NCI-H2227 (cell line): Measurements from ENCODE around the gene CPLANE2.
"Not testable (repeated sequence)": the region's sequence is repeated elsewhere in the genome, so short reads cannot be mapped to it uniquely, and the experiment has no call there.

Experiments
- DNase-seq: peaks from one replicate; lab custom pipeline; 2025; ENCODE audit not compliant: unreplicated experiment; lab: John Stamatoyannopoulos, UW

Gene CPLANE2, protein sequence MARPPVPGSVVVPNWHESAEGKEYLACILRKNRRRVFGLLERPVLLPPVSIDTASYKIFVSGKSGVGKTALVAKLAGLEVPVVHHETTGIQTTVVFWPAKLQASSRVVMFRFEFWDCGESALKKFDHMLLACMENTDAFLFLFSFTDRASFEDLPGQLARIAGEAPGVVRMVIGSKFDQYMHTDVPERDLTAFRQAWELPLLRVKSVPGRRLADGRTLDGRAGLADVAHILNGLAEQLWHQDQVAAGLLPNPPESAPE

DNA sequence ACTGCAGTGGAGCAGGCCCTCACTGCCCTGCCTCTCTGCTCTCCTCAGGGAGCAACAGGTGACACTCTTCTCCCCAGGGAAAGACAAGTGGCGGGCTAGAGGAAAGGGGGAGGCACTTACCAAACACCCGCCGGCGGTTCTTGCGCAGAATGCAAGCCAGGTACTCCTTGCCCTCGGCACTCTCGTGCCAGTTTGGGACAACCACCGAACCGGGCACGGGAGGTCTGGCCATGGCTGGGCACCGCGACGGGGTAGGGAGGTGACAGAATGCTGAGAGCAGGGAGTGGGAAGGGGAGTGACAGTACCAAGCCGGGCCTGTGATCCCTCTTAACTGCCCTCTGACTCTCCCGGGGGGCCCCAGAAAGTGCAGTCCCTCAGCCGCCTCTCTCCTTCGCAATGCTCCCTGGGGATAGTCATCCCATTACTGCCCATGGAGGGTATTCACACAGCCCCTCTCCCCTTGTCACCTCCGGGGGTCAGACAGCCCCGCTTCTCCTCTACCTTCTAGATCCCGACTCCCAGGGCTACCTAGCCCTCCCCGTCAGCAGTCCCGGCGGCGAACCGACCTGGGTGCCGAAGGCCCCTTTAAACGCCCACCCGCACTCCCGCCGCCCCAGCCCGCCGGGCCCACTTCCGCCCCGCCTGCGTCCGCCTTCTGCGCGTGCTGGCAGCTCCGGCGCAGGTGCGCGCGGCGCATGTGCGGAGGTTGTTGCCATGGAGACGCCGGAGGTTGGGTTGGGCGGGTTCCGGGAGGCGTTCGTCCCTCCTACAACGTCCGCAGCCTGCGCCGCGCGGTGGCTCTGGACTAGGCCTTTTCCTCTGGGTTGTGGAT, at the start of gene CPLANE2:
Gene CPLANE2, minus strand, starts transcription at position 673 of the 832 bp plus-strand sequence. Its CDS starts 441 bp downstream, at position 232.
- peak; percentile 98 for DNase-seq

DNA sequence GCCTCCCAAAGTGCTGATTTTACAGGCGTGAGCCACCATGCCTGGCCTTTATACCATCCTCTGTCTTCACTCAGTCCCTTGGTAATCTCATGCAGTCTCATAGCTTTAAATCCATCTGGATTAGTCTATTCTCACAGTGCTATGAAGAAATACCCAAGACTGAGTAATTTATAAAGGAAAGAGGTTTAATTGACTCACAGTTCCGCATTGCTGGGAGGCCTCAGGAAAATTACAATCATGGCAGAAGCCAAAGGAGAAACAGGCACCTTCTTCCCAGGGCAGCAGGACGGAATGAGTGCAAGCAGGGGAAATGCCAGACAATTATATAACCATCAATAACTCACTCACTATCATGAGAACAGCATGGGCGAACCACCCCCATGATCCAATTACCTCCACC, 49.1 kb upstream of the CPLANE2 start:
- no peak for DNase-seq

DNA sequence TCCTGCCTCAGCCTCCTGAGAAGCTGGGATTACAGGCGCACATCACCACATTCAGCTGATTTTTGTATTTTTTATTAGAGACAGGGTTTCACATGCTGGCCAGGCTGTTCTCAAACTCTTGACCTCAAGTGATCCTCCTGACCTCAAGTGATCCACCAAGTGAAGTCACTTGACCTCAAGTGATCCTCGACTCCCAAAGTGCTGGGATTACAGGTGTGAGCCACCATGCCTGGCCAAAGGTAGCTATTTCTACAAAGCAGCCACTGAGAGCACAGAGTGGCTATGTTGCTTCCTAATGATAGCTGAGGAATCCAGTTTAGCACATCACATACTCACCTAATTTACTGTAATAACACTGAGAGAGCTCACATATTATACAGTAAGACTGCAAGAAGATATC, 44.8 kb upstream of the CPLANE2 start:
- DNase-seq = no peak

DNA sequence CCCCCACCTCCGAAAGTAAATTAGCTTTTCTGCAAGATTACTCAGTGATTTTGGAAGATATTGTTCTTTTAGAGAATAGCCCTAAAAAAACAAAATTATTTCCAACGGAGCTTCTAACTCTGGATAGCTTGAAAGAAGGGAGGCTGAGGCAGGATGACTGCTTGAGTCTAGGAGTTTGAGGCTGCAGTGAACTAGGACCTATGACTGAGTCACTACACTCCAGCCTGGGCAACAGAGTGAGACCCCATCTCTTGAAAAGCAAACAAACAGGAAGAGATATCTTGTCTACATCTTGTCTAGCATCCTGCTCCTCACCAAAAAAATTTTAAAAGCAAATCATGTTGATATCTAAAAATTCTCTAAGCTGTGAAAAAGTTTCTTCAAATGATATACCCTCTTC, 42.2 kb upstream of the CPLANE2 start:
- no peak for DNase-seq

DNA sequence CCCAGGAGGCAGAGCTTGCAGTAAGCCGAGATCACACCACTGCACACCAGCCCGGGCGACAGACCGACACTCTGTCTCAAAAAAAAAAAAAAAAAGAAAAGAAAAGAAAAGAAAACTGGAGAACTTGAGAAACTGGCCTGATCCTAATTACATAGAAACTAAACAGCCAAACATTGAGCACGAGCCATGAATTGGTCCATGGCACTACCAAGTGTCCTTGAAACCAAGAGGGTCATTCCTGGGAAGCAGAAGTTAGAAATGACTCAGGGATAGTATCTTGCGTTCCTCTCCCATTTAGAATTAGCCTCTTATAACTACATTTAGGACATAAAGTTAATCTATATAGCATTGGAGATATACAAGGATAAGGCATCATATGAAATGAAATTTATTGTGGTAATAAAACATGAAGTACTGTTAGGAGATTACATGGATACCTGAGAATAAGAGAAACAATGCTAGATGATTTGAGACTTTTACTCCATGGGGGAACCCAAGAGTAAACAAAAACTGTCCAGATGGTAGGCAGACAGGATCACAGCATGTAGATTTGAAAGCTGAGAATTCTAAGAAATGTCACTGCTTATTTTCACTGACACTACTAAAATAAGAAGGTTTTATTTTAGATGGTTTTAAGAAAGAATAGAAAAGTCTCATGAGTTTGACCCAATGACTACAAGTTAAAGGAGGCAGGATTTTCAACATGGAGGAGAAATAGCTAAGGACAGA, 39.5 kb upstream of the CPLANE2 start:
- no peak for DNase-seq

DNA sequence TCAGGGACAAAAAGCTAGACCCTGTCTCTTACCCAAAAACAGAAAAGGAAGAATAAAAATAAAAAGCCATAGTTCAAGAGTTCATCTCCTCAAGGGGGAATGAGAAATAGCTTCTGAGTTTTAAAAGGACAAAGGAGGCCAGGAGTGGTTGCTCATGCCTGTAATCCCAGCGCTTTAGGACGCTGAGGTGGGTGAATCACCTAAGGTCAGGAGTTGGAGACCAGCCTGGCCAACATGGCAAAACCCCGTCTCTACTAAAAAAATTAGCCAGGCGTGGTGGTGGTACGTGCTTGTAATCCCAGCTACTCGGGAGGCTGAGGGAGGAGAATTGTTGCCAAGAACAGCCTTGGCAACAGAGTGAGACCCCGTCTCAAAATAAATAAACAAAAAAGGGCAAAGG, 38.6 kb upstream of the CPLANE2 start:
- DNase-seq = no peak

DNA sequence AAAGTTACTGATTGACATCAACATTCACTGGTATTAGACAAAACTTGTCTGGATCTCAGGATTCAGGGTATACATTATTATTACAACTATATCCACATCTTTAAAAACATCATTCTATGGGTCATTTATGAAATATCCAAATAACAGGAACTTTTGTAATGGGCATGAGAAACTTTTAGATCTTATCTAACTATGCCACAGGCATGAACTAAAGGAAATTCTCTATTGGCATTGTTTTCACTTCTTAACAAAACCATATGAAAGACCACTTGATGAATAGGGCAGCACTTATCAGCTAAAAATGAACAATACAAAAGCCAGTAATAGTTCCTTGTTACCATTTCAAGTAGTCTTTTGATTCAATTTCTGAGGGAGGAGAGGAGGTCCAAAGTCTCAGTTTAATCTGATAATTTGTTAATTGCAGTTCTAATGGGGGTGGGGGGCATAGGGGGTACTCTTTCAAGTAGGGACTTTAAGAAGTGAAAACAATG, 30.8 kb upstream of the CPLANE2 start:
- no peak for DNase-seq

DNA sequence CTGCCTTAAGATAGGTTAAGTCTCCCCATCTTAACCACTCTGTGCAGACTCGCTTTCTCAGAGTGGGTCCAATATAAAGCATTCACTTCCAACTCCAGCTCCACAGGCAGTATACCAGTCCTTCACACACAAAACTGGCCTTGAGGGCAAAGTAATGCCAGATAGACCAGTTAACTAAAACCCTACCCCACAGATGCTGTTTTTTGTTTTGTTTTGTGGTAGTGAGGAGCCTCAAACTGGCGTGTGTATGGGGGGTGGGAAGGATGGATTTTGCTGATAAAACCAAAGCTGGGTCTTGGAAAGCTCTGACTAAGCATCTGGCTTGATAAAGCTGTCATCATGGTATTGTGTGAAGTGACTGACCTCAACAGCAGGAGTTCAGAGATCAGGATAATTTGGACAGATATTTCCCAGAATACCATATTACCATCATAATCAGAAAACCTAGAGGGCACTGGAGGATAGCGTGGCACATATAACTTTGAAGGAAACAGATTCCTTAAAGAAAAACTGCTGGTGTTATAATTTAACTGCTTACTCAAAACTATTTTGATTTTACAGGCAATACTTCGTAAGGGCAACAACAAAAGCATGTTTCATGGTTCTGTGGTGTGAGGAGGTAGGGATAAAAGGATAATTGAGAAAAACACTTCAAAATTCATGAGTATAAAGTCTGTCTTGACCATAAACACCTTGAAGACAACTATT, 29.6 kb upstream of the CPLANE2 start:
- DNase-seq = no peak

DNA sequence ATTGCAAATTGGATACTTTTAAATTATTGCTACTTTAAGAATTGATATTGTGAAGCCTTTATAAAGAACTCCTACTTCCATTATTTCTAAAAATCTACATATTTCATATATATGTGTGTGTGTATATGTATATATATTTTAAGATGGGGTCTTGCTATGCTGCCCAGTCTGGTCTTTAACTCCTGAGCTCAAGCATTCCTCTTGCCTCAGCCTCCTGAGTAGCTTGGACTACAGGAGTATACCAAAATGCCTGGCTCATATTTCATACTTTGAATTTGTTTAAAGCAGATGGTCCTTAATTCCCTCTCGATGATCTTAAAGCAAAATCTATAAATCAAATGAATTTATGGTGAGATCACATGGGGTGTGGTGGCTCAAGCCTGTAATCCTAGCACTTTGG, 25.1 kb upstream of the CPLANE2 start:
- no peak for DNase-seq

DNA sequence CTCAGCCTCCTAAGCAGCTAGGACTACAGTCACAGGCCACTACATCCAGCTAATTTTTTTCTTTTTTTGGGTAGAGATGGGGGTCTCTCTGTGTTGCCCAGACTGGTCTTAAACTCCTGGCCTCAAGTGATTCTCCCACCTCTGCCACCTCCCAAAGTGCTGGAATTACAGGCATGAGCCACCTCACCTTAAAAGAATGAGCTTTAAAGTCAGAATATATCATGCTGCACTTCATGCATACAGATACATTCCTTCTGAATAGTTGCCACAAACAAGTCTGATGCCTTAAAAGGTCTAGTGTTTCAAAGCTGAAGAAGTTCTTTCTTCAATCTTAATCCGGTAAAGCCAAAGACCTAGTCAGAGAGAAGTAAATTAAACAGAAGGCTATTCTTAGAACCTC, 23.8 kb upstream of the CPLANE2 start:
- DNase-seq = no peak

DNA sequence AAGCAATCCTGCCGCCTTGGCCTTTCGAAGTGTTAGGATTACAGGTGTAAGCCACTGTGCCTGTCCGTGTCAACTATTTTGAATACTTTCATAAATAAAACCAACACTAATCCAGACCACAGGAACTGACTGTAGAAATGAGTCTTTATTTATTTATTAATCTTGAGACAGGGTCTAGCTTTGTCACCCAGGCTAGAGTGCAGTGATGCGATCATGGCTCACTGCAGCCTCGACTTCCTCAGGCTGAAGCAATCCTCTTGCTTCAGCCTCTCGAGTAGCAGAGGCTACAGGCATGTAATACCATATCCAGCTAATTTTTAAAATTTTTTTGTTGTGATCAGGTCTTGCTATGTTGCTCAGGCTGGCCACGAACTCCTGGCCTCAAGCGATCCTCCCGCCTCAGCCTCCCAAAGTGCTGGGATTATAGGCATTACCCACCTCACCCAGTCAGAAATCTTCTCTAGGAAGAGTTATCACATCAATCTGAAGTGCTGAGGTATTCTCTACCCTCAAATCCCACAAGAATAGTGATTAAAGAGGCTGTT, 21.7 kb upstream of the CPLANE2 start:
- DNase-seq = no peak

DNA sequence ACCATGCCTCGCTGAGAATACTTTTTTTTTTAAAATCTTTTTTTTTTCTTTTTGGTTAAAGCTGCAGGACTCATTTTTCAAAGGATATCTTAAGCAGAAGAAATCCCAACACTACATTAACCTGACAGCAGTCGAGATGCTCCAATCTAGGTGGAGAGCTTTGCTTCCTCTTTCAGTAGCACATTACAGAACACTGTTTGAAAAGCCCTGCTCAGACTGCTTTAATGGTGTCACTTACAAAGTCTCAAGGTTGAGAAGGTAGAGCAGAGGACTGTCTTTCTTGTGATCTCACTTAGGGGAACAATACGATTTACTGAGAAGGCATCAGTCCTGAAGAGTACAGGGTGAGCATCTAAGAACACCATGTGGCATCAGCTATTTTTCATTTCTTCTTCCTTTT, 21.0 kb upstream of the CPLANE2 start:
- DNase-seq = no peak

DNA sequence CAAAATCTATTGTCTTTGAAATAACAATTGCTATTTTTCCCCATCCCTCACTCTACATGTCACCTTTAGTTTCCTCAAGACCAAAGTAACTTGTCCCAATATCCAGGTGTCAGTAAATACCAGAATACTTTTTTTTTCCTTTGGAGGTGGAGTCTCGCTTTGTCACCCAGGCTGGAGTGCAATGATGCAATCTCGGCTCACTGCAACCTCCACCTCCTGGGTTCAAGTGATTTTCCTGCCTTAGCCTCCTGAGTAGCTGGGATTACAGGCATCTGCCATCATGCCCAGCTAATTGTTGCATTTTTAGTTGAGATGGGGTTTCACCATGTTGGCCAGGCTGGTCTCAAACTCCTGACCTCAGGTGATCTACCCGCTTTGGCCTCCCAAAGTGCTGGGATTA, 20.6 kb upstream of the CPLANE2 start:
- not testable (repeated sequence) for DNase-seq

DNA sequence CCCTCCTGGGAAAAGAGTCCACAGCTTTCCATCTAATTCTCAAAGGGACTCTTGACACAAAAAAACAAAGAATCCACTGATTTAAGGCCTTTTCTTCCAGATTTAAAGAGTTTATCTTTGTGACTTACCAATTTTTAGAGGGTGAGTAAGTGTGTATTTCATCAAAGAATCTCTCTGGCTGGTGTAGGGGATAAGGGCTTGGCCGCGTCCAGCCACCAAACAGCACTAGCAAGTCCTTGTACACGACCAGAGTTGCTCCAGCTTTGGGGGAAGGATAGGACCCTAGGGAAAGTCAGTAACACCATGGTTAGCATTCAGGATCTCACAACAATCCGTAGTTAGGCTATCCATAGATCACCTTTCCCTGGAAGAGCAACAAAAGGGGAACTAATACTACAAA, 19.5 kb upstream of the CPLANE2 start:
- DNase-seq = no peak

DNA sequence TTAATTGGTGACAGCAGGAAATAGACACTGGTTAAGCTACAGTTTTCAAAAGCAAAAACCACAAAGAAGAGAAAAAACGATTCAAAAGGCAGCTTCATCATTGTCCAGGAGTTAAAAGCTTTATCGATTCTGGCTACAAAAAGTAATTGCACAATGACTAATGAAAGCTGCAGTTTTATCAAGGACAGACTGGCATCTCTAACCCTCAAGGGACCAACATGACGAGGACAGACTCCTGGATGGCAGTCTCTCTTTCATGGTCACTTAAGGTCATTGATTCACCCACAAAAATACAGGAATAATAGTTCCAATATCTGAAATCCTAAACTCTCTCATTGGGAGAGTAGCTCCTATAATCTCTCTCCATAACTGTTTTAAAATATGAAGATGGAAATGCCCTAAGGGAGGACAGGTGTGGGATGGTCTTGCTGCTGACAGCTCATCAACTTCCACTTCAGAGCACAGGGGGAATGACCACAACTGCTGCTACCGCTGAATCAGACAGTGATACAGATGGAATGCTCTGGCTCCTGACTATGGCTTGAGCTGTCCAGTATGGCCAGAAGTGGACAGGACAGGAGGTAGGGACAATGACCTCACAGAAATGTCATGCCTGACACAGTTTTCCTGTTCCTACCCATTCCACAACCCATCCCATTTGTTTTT, 17.4 kb upstream of the CPLANE2 start:
- DNase-seq = no peak

DNA sequence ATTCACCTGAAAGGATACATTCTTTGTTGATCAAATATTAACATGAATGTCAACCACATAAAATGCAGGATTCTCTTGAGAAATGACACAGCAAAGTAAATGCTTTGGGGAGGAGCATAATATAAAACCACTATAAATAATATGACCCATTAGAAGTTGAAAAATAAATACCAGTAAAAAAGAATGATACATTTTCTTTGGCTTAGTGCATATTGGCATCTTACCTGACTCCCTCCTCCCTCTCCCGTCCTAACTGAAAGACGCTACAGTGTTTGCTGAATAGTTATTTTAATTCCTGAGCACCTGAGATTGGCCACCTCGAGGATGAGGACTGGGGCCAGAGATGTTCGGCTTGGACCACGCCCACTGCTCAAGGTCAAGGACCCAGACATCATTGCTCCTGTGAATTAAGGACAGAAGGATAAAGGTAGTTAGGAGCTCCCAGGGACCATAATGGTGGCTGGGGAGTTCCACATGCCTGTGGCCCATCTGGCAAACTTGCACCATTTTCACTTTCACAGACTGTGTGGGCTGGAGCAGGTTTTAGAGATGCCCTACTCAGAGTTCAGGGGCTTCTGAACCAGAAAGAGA, 16.4 kb upstream of the CPLANE2 start:
- no peak for DNase-seq

DNA sequence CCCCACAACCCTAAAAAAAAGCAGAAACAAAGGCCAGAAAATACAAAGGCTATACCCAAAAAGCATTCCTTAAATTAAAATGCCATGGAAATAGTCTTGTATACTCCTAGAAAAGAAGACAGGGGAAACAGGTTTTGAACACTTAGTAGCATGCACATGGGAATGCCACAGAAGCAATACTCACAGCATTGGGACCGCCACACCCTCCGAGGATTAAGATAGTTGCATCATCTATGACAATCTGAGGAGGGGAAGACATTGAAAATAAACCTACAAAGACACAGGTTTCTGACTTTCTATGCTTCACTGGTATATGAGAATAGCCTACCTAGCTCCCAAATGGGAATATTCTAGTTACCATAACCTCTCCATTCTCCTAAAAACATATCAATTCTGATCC, 15.9 kb upstream of the CPLANE2 start:
- no peak for DNase-seq

DNA sequence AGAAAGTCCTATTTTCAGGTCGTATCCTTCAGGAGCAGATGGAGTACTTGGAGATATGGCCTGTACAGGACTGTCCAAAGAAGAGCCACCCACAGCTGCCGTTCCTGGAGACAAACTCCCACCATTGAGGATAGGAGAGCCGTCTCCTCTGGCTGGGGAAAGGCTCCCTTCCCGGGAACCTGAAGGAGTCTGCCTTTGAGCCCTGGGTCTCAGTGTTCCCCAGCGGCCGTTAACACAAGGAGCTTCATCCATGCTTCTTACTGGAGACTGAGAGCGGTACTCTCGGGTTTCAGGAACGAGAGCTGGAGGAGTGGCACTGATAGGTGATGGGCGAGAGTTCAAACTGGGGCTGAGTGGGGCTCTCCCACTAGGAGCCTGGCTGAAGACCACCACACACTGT, 14.4 kb upstream of the CPLANE2 start:
- no peak for DNase-seq

DNA sequence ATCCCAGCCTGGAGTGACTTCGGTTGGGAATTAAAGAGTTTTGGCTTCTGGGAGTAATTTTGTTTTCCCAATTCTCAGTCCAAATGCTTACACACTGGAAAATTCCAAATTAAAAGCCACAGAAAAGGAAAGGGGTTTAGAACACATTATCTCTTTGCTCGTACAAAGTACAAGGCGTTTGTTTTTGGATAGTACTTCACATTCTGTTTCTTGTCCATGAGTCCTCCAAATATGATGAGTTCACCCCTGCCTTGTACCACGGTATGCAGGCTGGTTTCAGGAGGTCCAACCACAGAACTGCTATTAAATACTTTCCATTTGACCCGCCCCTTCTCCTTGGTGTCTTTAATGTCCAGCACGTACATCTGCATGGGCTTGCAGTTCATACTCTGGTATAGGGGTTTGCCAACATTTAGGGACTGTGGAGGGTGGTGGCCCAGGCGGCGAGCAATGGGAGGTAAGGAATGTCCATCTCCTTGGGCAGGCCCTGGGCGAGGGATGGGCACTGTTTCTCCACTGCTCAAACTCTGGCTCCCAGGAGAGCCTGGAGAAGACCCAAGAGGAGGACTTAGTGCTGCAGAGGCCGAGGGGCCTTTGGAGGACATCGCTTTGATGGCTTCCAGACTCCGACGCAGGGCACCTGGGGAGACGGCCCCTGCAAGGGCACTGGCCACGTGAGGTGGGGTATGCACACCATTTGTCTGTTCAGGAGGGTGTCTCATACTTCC, 13.7 kb upstream of the CPLANE2 start:
- no peak for DNase-seq
